Esophagus (tissue), 2 donors: ENCODE measurements around the gene SMARCB1. TPM values are rescaled to one million over a fixed set of nuclear protein-coding genes. Genes with fewer than 3 reads are reported as not detected.
"Not testable (repeated sequence)": the region's sequence is repeated elsewhere in the genome, so short reads cannot be mapped to it uniquely, and the experiment has no call there.

Source experiments
- H3K27ac ChIP-seq, 2 donors: one replicate each; pipeline ENCODE4 v1.5.1; 2013; ENCODE audit warnings: low read depth in 2 of 2, mild to moderate bottlenecking in 2 of 2, inconsistent platforms in 1 of 2, low read length in 1 of 2, moderate library complexity in 1 of 2
- H3K27me3 ChIP-seq, 2 donors: one replicate each; pipeline ENCODE4 v1.6.1; 2013; ENCODE audit warnings: low read length in 2 of 2, control low read depth in 1 of 2, mild to moderate bottlenecking in 1 of 2; ENCODE audit not compliant: insufficient read depth in 2 of 2, control insufficient read depth in 1 of 2
- H3K36me3 ChIP-seq, 2 donors: one replicate each; pipeline ENCODE4 v1.6.1; 2013; ENCODE audit warnings: low read length in 1 of 2; ENCODE audit not compliant: control insufficient read depth in 2 of 2, insufficient read depth in 2 of 2
- H3K4me1 ChIP-seq, 2 donors: one replicate each; pipeline ENCODE4 v1.6.1; 2013; ENCODE audit warnings: low read length in 1 of 2; ENCODE audit not compliant: control insufficient read depth in 2 of 2, insufficient read depth in 2 of 2
- H3K4me3 ChIP-seq, 2 donors: one replicate each; pipeline ENCODE4 v1.5.1; 2013; ENCODE audit warnings: low read length in 2 of 2, mild to moderate bottlenecking in 2 of 2, low read depth in 1 of 2, moderate library complexity in 1 of 2
- H3K9me3 ChIP-seq, 2 donors: one replicate each; pipeline ENCODE4 v1.6.1; 2013; ENCODE audit warnings: mild to moderate bottlenecking in 2 of 2, low read depth in 1 of 2, low read length in 1 of 2, moderate library complexity in 1 of 2; ENCODE audit not compliant: control insufficient read depth in 2 of 2, insufficient read depth in 1 of 2
- WGBS, 2 donors: extraction: QIAGEN DNeasy Blood & Tissue Kit; methylation state at CpG; one replicate each; pipeline ENCODE4 v1.1.7; 2013; 5-methylcytosine and 5-hydroxymethylcytosine counted together
- polyA plus RNA-seq, 2 donors: library from polyadenylated mRNA; stranded (reverse); fragments of 200-250 nt; gene quantifications; one replicate each; pipeline ENCODE4 v1.2.3, GENCODE V29; 2013
- donor health status: healthy with polysubstance abuse.
- donor health status: Bipolar disorder and iron deficiency.

SMARCB1 gene
- polyA plus RNA-seq, 2 donors: 32.1 to 51.6 TPM

GRCh38 chr22:23847991-23848864 is 61.5 kb downstream of the SMARCB1 start:
- Histone ChIP-seq H3K4me3 (no peak overlapping the region), H3K4me1 (peaks cover 0 to 8% of the 10 kb centered on the region in 2 donors), H3K36me3 (no peaks in the 10 kb centered on the region), H3K27ac (no peak overlapping the region), H3K9me3 (no peaks in the 10 kb centered on the region), H3K27me3 (no peaks in the 10 kb centered on the region)
- WGBS, 2 donors: 77 to 82% methylated on average over 24 of the region's 24 CpGs

GRCh38 chr22:23849009-23850006 is 62.5 kb downstream of the SMARCB1 start:
- Histone ChIP-seq H3K27ac (no peak overlapping the region), H3K4me1 (peaks cover 0 to 8% of the 10 kb centered on the region in 2 donors), H3K4me3 (no peak overlapping the region), H3K36me3 (no peaks in the 10 kb centered on the region), H3K9me3 (no peaks in the 10 kb centered on the region), H3K27me3 (no peaks in the 10 kb centered on the region)
- 24 to 25% methylated on average over 60 to 62 of the region's 62 CpGs for WGBS, 2 donors

GRCh38 chr22:23850136-23850611 is 63.4 kb downstream of the SMARCB1 start:
- H3K4me3 ChIP-seq: no peak overlapping the region
- H3K4me1 ChIP-seq: peaks cover 0 to 7% of the 10 kb centered on the region in 2 donors
- no peaks in the 10 kb centered on the region for H3K9me3 ChIP-seq
- no peaks in the 10 kb centered on the region for H3K27me3 ChIP-seq
- 57 to 70% methylated on average over 16 of the region's 16 CpGs for WGBS, 2 donors
- no peak overlapping the region for H3K27ac ChIP-seq
- H3K36me3 ChIP-seq: no peaks in the 10 kb centered on the region

- peak overlapping the region; percentile 58 to 59 for H3K4me3 ChIP-seq
- WGBS, 2 donors: 4 to 7% methylated on average over 45 to 58 of the region's 58 CpGs
- no peaks in the 10 kb centered on the region for H3K9me3 ChIP-seq
- no peaks in the 10 kb centered on the region for H3K36me3 ChIP-seq
- peak overlapping the region; percentile 82 to 87 for H3K27ac ChIP-seq
- peaks cover 0 to 3% of the 10 kb centered on the region in 2 donors for H3K4me1 ChIP-seq
- no peaks in the 10 kb centered on the region for H3K27me3 ChIP-seq
Observed at GRCh38 chr22:23856721-23857605, 70.2 kb downstream of the SMARCB1 start.

GRCh38 chr22:23857606-23858483 is 71.1 kb downstream of the SMARCB1 start, which contains the start of gene SLC2A11:
Gene SLC2A11, plus strand, starts transcription at chr22:23857875. Its CDS starts 125 bp downstream, at chr22:23858000.
- 1% methylated on average over 58 to 60 of the region's 60 CpGs for WGBS, 2 donors
- Histone ChIP-seq H3K4me1 (peaks cover 0 to 3% of the 10 kb centered on the region in 2 donors), H3K27me3 (no peaks in the 10 kb centered on the region), H3K4me3 (peak within 1 kb of the TSS; percentile 58 to 59), H3K9me3 (no peaks in the 10 kb centered on the region), H3K36me3 (no peaks in the 10 kb centered on the region), H3K27ac (peak within 1 kb of the TSS; percentile 82 to 87)

- Histone ChIP-seq H3K9me3 (no peaks in the 10 kb centered on the region), H3K27ac (no peak overlapping the region), H3K27me3 (no peaks in the 10 kb centered on the region), H3K36me3 (no peaks in the 10 kb centered on the region), H3K4me1 (peaks cover 0 to 3% of the 10 kb centered on the region in 2 donors), H3K4me3 (peak overlapping the region; percentile 58 to 59)
- 58 to 64% methylated on average over 7 of the region's 7 CpGs for WGBS, 2 donors
Observed at GRCh38 chr22:23858484-23858815, 71.7 kb downstream of the SMARCB1 start.

GRCh38 chr22:23859201-23859600 is 72.4 kb downstream of the SMARCB1 start:
- Histone ChIP-seq H3K4me3 (no peak overlapping the region), H3K4me1 (peaks cover 0 to 3% of the 10 kb centered on the region in 2 donors), H3K27ac (no peak overlapping the region), H3K27me3 (no peaks in the 10 kb centered on the region), H3K36me3 (no peaks in the 10 kb centered on the region), H3K9me3 (no peaks in the 10 kb centered on the region)
- WGBS, 2 donors: 88 to 96% methylated on average over 4 of the region's 4 CpGs

GRCh38 chr22:23860187-23860586 is 73.4 kb downstream of the SMARCB1 start:
- 92 to 99% methylated on average over 8 of the region's 8 CpGs for WGBS, 2 donors
- not testable (repeated sequence) for H3K4me3 ChIP-seq, H3K4me1 ChIP-seq, H3K36me3 ChIP-seq, H3K27ac ChIP-seq, H3K27me3 ChIP-seq, H3K9me3 ChIP-seq
